K562 (cell line): ENCODE data around the gene TMEM132D. TPM values are rescaled to one million over a fixed set of nuclear protein-coding genes. Genes with fewer than 3 reads are reported as not detected.

Source experiments
- NUFIP1 ChIP-seq: fragments of 450-650 bp; IDR thresholded peaks from 2 replicates; pipeline ENCODE4 v1.6.1; 2018; ENCODE audit not compliant: partially characterized antibody
- RBM15 ChIP-seq: fragments of 200-400 bp; formaldehyde crosslinking; IDR thresholded peaks from 2 replicates; pipeline ENCODE4 v1.6.1; 2018; ENCODE audit warnings: mild to moderate bottlenecking, low read length, moderate library complexity; ENCODE audit not compliant: insufficient read depth
- SRSF9 ChIP-seq: fragments of 200-400 bp; formaldehyde crosslinking; IDR thresholded peaks from 2 replicates; pipeline ENCODE4 v1.6.1; 2017; ENCODE audit warnings: low read depth, low read length, borderline replicate concordance
- TRIM28 ChIP-seq: fragments of 450-650 bp; IDR thresholded peaks from 2 replicates; pipeline ENCODE4 v1.6.1; 2017
- polyA plus RNA-seq, 8 experiments: library from polyadenylated mRNA; depleted of rRNA in 4 of 8; stranded (reverse) in 5 of 8; unstranded in 3 of 8; fragments of >200 nt; fragmentation: Nextera tagmentation in 2 of 8; fragmentation: Illumina TruSeq in 1 of 8; extraction: Ambion mirVana in 2 of 8; extraction: Trizol in 1 of 8; gene quantifications; 2 replicates each; pipeline versions ENCODE4 v1.2.1 to v1.2.3, GENCODE V29; 2011 to 2014; ENCODE audit warnings: inconsistent platforms in 1 of 8, missing spikeins in 1 of 8
- total RNA-seq, 7 experiments: library from RNA; depleted of rRNA in 6 of 7; stranded (reverse); fragments of >200 nt in 6 of 7; fragmentation: Illumina TruSeq in 2 of 7; extraction: Trizol in 2 of 7; gene quantifications; 2 replicates each; pipeline versions ENCODE4 v1.2.1 to v1.2.3, GENCODE V29; 2011 to 2021; ENCODE audit warnings: low replicate concordance in 1 of 7
- TF ChIP-seq, protein P1 (sequence below), 3 experiments: fragments of 200-800 bp in 1 of 3; fragments of 250-450 bp in 1 of 3; fragments of 450-650 bp in 1 of 3; sonication (Bioruptor Pico) in 1 of 3; sonication (Bioruptor generic) in 1 of 3; formaldehyde crosslinking in 1 of 3; IDR thresholded peaks; 2 replicates each; pipeline versions ENCODE4 v1.6.1 to v1.8.0; 2016 to 2022; ENCODE audit warnings: mild to moderate bottlenecking in 2 of 3, missing genetic modification characterization in 2 of 3, missing compliant biosample characterization in 1 of 3, moderate library complexity in 1 of 3
- TF ChIP-seq, protein P2 (sequence below): fragments of 450-650 bp; formaldehyde crosslinking; IDR thresholded peaks from 2 replicates; pipeline ENCODE4 v1.4.0; 2020; ENCODE audit warnings: mild to moderate bottlenecking, moderate library complexity

The TMEM132D gene
- total and polyA plus RNA-seq, 9 of the 15 experiments (the other 6 are each of a cell fraction or from before 2014, with no cell fraction given): not detected

GRCh38 chr12:129366656-129367055, 537.2 kb downstream of the TMEM132D start (continued):
- TF ChIP-seq, protein P1, sequence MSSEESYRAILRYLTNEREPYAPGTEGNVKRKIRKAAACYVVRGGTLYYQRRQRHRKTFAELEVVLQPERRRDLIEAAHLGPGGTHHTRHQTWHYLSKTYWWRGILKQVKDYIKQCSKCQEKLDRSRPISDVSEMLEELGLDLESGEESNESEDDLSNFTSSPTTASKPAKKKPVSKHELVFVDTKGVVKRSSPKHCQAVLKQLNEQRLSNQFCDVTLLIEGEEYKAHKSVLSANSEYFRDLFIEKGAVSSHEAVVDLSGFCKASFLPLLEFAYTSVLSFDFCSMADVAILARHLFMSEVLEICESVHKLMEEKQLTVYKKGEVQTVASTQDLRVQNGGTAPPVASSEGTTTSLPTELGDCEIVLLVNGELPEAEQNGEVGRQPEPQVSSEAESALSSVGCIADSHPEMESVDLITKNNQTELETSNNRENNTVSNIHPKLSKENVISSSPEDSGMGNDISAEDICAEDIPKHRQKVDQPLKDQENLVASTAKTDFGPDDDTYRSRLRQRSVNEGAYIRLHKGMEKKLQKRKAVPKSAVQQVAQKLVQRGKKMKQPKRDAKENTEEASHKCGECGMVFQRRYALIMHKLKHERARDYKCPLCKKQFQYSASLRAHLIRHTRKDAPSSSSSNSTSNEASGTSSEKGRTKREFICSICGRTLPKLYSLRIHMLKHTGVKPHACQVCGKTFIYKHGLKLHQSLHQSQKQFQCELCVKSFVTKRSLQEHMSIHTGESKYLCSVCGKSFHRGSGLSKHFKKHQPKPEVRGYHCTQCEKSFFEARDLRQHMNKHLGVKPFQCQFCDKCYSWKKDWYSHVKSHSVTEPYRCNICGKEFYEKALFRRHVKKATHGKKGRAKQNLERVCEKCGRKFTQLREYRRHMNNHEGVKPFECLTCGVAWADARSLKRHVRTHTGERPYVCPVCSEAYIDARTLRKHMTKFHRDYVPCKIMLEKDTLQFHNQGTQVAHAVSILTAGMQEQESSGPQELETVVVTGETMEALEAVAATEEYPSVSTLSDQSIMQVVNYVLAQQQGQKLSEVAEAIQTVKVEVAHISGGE (CRISPR knock-in tag; IDR thresholded peaks at IDR 0.05): no peak
- TF ChIP-seq SRSF9 (no peak), NUFIP1 (no peak), RBM15 (no peak), TRIM28 (no peak)
- TF ChIP-seq, protein P2, sequence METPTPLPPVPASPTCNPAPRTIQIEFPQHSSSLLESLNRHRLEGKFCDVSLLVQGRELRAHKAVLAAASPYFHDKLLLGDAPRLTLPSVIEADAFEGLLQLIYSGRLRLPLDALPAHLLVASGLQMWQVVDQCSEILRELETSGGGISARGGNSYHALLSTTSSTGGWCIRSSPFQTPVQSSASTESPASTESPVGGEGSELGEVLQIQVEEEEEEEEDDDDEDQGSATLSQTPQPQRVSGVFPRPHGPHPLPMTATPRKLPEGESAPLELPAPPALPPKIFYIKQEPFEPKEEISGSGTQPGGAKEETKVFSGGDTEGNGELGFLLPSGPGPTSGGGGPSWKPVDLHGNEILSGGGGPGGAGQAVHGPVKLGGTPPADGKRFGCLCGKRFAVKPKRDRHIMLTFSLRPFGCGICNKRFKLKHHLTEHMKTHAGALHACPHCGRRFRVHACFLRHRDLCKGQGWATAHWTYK: no peak
- TF ChIP-seq, all 486 proteins: peak for 0
